Glomerular visceral epithelial cell (primary cell): ENCODE data around the gene EEF1AKMT3.

Source experiments
- DNase-seq: peaks from one replicate; pipeline ENCODE4 v3.0.0-alpha.2; 2016; ENCODE audit errors: extremely low spot score

Gene EEF1AKMT3

GRCh38 chr12:57772429-57773322 lies at the start of gene EEF1AKMT3:
Gene EEF1AKMT3 (plus strand): TSS chr12:57772614. CDS start chr12:57772725, 111 bp downstream.
- DNase-seq: peak; percentile 64

GRCh38 chr12:57722716-57723629 lies 49.4 kb upstream of the EEF1AKMT3 start:
- DNase-seq: no peak

DNA sequence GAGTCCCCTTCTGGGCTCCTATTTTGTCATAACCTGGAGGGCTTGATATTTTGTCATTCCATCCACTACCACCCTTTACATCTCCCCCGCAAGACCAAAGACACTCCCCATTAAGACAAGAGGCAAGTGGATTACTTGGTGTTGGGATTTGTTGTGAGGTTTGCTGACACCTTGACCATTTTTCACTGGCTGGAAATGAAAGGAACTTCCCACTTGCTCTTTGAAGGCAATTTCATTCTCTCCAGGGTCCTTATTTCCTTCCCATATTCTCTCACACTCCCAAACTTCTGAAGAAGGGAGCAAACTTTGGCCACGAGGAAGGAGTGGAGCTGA lies 48.8 kb upstream of the EEF1AKMT3 start:
- no peak for DNase-seq

- DNase-seq: no peak
Measured at GRCh38 chr12:57724003-57724935, 48.1 kb upstream of the EEF1AKMT3 start.

DNA sequence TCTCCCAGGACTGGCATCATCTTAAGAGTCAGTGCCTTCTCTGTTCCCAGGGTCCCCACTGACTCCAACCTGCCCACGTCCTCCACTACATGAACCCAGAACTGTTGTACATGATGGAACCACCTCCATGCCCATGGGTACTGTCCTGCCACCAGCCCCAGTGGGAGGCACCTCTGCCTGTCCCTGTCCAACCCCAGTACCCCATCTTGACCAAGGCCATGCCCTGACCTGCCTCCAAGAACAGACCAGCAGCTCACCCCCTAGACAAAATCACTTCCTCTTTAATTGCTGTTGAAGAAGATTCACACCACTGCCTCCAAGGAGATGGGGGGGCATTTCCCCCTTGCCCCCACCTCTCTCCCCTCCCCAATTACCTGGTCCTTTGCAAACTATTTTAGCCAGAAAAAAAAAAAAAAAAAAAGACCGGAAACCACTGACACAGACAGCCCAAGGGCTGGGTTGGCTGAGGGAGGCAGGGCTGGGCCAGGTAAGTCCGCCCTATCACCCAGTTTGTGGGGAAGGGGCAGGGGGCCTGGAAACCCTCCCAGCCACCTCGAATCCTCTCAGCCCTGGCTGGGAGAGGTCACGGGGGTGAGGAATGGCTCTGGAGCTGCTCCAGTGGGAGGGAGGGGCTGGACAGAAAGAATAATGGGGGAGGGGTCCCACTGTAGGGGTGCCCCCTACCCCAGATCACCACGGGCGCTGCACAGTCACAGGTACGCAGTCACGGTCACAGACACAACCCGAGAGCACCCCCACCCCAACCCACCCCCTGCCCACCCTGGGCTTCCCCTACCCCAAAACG lies 47.3 kb upstream of the EEF1AKMT3 start:
- no peak for DNase-seq

DNA sequence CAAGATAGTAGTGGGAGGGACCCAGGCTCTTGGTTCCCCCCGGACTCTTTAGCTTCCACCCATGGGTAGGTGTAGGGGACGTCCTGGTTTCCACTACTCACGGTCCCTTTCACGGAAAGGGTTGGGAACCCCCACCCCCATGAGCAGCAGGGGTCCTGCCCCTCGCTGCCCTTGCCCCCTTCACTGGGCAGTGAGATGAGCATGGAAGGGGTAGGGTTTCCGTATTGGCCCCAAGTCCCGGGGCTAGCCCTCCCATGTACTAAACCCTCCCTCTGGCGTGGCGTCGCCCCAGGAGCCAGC lies 46.6 kb upstream of the EEF1AKMT3 start:
- DNase-seq: no peak

GRCh38 chr12:57726151-57726883 lies 46.1 kb upstream of the EEF1AKMT3 start:
- peak; percentile 89 for DNase-seq

GRCh38 chr12:57726884-57727757 lies 45.3 kb upstream of the EEF1AKMT3 start:
- DNase-seq: no peak

GRCh38 chr12:57727758-57728395 lies 44.5 kb upstream of the EEF1AKMT3 start:
- DNase-seq: no peak

- no peak for DNase-seq
Measured at GRCh38 chr12:57729321-57729844, 43.0 kb upstream of the EEF1AKMT3 start.

- no peak for DNase-seq
Measured at GRCh38 chr12:57730336-57731067, 41.9 kb upstream of the EEF1AKMT3 start.

GRCh38 chr12:57731411-57732080 lies 40.9 kb upstream of the EEF1AKMT3 start:
- no peak for DNase-seq

DNA sequence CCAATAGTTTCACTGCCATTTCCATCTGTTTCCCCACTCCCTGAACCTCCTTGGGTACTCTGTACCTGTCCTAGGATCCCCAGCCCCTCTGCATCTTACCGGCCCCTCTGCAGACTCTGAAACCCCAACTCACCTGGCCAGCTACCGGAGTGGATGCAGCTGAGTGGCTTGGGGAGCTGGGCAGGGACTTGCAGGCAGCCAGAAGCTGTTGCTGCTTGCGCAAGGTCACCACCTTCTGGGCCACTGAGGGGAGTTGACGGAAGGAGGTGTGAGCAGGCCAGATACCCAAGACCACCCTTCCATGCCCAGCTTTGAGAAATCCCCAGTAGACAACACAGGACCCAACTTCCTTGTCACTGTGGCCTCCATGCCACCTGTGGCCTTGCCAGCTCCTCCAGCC lies 40.1 kb upstream of the EEF1AKMT3 start:
- DNase-seq: no peak

GRCh38 chr12:57732726-57733593 lies 39.5 kb upstream of the EEF1AKMT3 start:
- DNase-seq: no peak

DNA sequence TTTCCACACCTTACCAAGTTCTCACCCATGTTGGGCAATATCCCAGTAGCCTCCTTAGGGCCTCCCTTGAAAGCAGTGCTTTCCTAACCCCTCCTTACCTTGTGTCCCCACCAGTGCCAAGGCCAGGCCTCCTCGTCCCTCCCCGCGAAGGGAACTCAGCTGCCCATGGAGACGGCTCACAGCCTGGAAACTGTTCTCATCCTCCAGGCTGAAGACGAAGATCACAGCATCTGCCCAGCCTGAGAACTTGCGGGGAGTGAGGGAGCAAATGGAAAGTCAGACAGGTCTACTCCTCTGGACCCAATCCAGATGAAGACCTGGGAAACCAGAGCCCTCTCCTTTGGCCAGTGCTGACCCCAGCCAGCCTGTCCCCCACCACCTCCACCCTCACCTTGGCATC lies 38.5 kb upstream of the EEF1AKMT3 start:
- DNase-seq: no peak

GRCh38 chr12:57734591-57734990 lies 37.8 kb upstream of the EEF1AKMT3 start:
- no peak for DNase-seq
